Suprapubic skin (tissue), 3 donors: Measurements from ENCODE around the gene TMCC1.

Experiments used
- EP300 ChIP-seq: sonication (generic); formaldehyde crosslinking; IDR thresholded peaks from one replicate; pipeline ENCODE4 v1.6.1; 2017; ENCODE audit warnings: antibody characterized with exemption
- POLR2A ChIP-seq, 2 donors: fragments of 450-650 bp; IDR thresholded peaks; one replicate each; pipeline ENCODE4 v1.6.1; 2017; ENCODE audit warnings: antibody characterized with exemption in 2 of 2, mild to moderate bottlenecking in 2 of 2, moderate library complexity in 2 of 2
- TF ChIP-seq, protein P1 (sequence below), 2 donors: fragments of 200-600 bp in 1 of 2; fragments of 450-650 bp in 1 of 2; sonication (generic) in 1 of 2; IDR thresholded peaks; one replicate each; pipeline ENCODE4 v1.5.1; 2016 to 2019; ENCODE audit warnings: antibody characterized with exemption in 2 of 2, mild to moderate bottlenecking in 1 of 2, moderate library complexity in 1 of 2

DNA sequence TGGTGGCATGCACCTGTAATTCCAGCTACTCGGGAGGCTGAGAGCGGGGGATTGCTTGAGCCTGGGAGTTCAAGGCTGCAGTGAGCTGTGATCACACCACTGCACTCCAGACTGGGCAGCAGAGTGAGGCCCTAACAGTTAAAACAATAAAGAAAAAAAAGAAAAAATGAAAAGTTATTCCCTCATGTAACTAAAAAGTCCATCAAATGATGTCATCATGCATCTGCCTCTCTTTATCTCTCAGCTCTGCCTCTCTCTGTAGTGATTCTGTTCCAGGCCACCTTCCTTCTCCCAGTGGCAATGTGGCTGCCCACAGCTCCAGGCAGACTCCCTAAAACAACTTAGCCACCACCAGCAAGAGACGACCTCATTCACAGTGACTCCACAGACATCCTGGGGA is 49.5 kb upstream of the TMCC1 start:
- TF ChIP-seq, protein P1, sequence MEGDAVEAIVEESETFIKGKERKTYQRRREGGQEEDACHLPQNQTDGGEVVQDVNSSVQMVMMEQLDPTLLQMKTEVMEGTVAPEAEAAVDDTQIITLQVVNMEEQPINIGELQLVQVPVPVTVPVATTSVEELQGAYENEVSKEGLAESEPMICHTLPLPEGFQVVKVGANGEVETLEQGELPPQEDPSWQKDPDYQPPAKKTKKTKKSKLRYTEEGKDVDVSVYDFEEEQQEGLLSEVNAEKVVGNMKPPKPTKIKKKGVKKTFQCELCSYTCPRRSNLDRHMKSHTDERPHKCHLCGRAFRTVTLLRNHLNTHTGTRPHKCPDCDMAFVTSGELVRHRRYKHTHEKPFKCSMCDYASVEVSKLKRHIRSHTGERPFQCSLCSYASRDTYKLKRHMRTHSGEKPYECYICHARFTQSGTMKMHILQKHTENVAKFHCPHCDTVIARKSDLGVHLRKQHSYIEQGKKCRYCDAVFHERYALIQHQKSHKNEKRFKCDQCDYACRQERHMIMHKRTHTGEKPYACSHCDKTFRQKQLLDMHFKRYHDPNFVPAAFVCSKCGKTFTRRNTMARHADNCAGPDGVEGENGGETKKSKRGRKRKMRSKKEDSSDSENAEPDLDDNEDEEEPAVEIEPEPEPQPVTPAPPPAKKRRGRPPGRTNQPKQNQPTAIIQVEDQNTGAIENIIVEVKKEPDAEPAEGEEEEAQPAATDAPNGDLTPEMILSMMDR (IDR thresholded peaks at IDR 0.05): no peak
- no peak for TF ChIP-seq POLR2A (IDR thresholded peaks at IDR 0.05)
- TF ChIP-seq EP300: no peak
